Epithelial cell of prostate (primary cell): ENCODE data around the gene SH3BP2.

Experiments
- DNase-seq: peaks from one replicate; pipeline ENCODE4 v3.0.0-alpha.2; 2011; ENCODE audit warnings: low read depth, low spot score
- H3K27ac ChIP-seq: fragments of 450-650 bp; 2 replicates; pipeline ENCODE4 v1.5.1; 2017; ENCODE audit warnings: mild to moderate bottlenecking

SH3BP2 gene, protein sequence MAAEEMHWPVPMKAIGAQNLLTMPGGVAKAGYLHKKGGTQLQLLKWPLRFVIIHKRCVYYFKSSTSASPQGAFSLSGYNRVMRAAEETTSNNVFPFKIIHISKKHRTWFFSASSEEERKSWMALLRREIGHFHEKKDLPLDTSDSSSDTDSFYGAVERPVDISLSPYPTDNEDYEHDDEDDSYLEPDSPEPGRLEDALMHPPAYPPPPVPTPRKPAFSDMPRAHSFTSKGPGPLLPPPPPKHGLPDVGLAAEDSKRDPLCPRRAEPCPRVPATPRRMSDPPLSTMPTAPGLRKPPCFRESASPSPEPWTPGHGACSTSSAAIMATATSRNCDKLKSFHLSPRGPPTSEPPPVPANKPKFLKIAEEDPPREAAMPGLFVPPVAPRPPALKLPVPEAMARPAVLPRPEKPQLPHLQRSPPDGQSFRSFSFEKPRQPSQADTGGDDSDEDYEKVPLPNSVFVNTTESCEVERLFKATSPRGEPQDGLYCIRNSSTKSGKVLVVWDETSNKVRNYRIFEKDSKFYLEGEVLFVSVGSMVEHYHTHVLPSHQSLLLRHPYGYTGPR

GRCh38 chr4:2792711-2793585, at the start of gene SH3BP2:
Gene SH3BP2 (plus strand): TSS chr4:2793085. CDS start chr4:2820618, 27,533 bp downstream.
- H3K27ac ChIP-seq, result peak within 1 kb of the TSS; percentile 83
- no peak for DNase-seq

- H3K27ac ChIP-seq, result no peak overlapping the region
- no peak for DNase-seq
These were observed 49.1 kb upstream of the SH3BP2 start for GRCh38 chr4:2743518-2744445.

DNA sequence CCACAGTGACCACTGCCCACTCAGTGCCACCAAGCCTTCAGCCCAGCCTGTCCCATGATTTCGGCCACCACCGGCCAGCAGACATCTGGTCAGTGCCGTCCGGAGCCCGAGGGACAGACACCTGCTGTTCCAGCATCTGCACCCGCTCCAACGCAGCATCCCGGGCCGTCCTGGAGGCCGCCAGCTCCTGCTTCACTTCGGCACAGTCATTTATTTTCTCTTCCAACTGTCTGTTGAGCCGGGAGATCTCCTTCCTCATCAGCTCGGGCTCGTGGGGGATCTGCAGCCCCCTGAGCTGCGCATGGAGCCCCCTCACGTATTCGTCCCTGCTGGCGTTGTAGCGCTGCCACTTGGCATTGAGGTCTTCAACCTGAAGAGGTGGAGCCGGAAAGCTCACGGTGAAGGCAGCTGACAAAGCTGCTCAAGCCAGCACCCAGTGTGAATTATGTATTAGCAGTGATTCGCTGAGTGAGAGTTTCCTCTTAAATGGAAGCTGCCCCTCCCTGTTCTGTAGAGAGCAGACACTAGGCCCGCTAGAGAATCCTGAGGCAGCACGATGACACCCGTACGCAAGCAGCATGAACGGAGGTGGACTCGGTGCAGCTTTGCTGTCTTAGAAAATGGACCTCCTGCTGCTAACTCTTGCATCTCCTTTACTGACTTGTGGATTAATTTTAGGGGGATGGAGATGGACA, 48.2 kb upstream of the SH3BP2 start:
- no peak overlapping the region for H3K27ac ChIP-seq
- no peak for DNase-seq

GRCh38 chr4:2745516-2745915, 47.4 kb upstream of the SH3BP2 start:
- H3K27ac ChIP-seq, result peak overlapping the region; percentile 57
- no peak for DNase-seq

GRCh38 chr4:2745981-2746806, 46.7 kb upstream of the SH3BP2 start:
- peak overlapping the region; percentile 57 for H3K27ac ChIP-seq
- peak; percentile 48 for DNase-seq

- H3K27ac ChIP-seq, result peak overlapping the region; percentile 57
- no peak for DNase-seq
These were observed 45.8 kb upstream of the SH3BP2 start for GRCh38 chr4:2746891-2747695.

- H3K27ac ChIP-seq, result no peak overlapping the region
- DNase-seq, result no peak
These were observed 41.9 kb upstream of the SH3BP2 start for GRCh38 chr4:2750719-2751605.

DNA sequence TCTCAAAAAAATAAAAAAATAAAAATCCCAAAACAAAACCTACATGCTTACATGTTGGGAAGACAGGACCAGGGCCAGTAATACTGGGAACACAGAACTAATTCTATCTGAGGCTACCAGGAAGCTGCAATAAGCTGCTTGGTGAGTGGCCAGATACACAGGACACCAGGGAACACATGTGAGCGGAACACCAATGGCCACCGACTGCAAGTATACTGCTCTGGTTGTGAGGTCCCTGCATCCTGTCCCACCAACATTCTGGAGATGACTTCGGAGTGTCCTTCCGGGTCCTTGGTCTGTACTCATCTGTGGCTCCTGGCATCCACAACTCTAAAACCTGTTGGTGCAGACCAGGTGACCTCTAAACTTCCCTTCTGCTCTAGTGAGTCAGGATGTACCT, 39.4 kb upstream of the SH3BP2 start:
- DNase-seq, result no peak
- no peak overlapping the region for H3K27ac ChIP-seq

DNA sequence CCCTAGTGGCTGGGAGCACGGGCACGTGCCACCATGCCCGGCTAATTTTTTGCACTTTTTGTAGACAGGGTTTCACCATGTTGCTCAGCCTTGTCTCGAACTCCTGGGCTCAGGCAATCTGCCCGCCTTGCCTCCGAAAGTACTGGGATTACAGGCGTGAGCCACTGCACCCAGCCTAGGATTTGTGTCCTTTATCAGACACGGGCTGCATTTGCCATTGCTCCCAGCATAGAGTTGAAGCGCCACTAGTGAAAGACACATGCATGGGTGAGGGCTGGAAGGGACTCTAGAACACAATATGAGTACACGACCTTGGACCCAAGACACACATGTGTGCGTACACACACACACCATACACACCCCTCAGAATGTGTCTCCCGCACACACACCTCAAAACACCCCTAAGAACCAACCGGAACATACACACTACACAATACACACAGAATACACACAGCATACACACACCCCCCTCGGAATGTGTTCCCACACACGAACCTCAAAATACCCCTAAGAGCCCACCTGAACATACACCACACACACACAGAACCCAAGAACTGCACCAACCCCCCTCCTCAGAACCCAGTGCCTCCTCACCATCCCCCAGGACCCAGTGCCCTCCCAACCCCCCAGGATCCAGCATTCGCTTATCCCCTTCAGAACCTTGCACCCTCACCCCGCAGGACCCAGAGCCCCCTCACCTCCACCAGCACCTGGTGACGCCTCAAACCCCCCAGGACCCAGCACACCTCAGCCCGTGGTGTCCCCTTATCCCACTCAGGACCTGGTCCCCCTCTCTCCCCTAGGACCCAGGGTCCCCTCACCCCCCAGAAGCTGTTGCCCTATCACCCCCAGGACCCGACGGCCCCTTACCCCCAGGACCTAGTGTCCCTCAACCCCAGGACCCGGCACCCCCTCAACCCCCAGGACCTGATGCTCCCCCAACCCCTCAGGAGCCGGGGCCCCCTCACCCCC, 37.8 kb upstream of the SH3BP2 start:
- peak overlapping the region; percentile 71 for H3K27ac ChIP-seq
- no peak for DNase-seq

GRCh38 chr4:2755821-2756690, 36.8 kb upstream of the SH3BP2 start, which contains the start of gene TNIP2:
Gene TNIP2 (minus strand): TSS chr4:2756336. CDS start chr4:2756289, 47 bp downstream.
- peak within 1 kb of the TSS; percentile 71 for H3K27ac ChIP-seq
- no peak for DNase-seq

GRCh38 chr4:2756691-2757350, 36.1 kb upstream of the SH3BP2 start:
- no peak for DNase-seq
- peak overlapping the region; percentile 71 for H3K27ac ChIP-seq

- DNase-seq, result no peak
- no peak overlapping the region for H3K27ac ChIP-seq
These were observed 35.5 kb upstream of the SH3BP2 start for GRCh38 chr4:2757426-2757825.

DNA sequence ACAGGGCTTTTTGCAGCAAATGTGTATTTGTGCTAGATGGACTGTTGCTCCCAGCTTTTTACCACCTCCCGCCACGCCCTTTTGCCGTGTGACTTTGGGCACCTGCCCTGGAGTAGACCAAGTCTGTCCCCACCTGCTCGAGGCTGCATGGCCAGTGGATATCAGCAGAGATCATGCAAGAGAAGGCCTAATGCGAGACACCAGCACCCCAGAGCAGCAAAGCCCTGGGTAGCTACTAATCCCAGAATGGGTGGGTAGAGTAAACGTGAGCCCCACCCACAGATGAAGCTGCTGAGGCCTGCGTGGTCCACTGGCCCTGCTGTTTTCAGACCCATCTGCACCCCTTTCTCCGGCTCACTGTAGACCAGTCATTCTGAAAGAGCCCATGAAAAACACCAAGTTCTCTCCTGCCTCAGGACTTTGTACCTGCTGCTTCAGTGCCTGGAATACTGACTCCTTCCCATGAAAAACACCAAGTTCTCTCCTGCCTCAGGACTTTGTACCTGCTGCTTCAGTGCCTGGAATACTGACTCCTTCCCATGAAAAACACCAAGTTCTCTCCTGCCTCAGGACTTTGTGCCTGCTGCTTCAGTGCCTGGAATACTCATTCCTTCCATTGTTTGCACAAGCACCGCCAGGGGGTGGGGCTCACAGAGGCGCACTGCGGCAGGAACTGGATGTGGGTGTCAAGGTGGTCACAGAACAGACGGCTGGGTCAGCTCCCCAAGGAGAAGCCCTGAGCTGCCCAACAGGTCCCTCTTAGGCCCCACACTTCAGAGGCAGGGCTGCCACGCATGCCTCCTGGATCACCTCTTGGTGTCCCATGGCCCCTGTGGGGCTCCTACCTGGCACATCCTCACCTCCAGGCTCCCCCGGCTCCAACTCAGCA, 31.6 kb upstream of the SH3BP2 start:
- no peak for DNase-seq
- no peak overlapping the region for H3K27ac ChIP-seq
